GM18873 (cell line): ENCODE measurements around the gene TOP3B.
"Not testable (repeated sequence)": the region's sequence is repeated elsewhere in the genome, so short reads cannot be mapped to it uniquely, and the experiment has no call there.

Source experiments
- ATAC-seq: cut with Tn5 transposase; IDR thresholded peaks from one replicate; pipeline ENCODE4 v1.9.1; 2021; ENCODE audit warnings: mild to moderate bottlenecking, moderate library complexity, moderate number of reproducible peaks; ENCODE audit not compliant: unreplicated experiment, low FRiP score

TOP3B gene

DNA sequence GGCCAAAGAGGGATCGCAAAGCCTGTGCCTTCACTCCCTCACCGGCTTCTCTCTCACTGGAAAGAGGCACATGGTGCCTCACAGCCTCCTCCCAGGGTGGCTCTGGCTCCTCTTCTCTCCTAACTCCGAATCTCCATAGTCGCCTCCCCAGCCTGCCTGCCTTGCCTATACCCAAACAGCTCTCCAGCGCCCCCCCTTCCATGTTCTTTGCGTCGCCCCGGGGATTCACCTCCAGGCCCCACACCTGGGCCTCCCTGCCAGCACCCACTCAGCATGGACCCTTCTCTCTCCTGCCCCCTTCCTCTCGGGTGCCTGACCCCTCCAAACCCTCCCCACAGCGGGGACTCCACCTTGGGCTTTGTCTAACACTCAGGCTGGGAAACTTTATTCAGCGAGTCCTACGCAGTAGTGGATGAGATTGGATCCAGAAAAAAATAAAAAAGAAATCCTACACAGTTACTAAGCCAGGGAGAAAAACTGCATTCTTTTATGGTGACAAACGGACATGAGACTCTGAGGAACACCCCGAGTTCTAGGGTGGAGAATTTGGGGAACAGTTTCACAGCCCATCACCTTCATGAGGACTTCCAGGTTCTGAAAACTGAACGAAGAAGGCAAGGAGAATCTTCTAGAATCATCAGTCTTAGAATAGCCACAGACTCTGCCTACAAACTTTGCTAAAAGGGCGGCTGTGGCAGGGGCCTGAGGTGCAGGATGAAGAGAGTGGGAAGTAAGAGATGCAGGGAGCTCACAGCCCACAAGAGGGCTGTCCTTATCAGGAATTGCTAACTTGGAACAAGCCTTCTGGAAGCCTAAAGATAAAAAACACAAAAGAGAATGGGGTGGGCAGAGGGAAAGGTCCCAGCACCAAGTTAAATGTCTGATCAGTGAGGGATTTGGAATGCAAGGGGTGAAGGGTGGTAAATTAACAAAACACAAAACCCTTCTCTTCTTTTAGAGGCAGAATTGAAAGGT lies 35.3 kb downstream of the TOP3B start:
- no peak for ATAC-seq

DNA sequence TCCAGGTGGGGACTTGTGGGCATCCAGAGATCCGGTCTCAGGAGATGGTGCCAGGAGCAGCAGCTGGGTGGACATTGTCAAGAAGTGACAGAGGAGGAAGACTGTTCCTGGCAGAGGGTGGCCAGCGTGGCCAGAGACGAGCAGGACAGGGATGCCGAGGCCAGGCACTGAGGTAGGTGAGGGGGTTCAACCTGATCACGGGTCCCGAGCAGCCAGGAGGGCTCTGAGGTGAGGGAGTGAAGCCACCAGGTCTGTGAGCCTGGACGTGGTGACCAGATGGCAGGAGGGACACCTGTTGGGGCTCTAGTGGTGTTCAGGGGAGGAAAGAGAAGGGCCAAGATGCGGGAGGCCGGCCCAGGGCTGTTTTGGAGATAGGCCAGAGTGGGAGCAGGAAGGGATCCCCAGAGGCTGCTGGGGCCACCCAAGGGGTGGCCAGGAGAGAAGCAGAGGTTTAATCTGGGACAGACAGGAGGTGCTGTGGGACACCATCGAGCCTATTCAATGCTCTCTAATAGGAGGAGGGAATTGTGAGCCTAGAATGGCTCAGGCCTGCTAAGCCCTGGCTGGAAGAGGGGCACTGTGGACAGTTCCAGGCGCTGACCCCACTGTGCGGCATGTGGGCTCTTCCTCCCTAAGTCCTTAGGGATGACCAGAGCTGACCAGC lies 36.2 kb downstream of the TOP3B start:
- no peak for ATAC-seq

DNA sequence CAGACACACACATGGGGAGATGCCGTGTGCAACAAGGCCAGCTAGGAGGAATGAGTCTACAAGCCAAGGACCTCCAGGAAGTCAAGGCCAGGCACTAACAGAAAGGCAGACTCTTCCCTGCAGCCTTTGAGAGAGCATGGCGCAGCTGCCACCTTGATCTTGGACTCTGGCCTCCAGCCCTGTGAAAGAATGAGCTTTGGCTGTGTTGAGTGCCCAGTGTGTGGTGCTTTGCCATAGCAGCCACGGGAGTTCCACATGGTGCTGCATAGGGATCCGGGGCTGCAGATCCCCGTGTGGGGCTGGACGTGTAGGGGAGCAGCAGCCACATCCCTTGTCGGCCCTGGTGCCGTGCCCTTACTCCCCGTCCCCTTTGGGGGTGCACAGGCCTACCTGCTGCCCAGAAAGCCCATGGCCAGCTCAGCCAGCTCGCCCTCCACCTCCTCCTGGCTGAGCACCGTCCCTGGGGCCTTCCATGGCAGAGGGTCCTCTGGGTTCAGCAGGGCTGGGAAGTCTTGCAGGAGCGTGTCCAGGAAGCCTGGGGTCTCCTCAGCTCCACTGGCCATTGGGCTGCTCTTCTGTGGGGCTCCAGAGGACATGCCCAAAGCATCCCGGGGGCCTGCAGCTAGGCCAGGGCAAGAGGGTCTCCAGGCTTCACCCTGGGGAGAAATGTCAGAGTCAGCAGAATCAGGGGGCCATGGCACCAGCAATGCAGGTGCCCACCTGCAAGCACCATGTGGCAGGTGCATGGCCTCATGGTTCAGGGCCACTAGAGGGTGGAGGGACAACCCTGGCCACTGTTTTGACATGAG lies 36.9 kb downstream of the TOP3B start:
- ATAC-seq = no peak

DNA sequence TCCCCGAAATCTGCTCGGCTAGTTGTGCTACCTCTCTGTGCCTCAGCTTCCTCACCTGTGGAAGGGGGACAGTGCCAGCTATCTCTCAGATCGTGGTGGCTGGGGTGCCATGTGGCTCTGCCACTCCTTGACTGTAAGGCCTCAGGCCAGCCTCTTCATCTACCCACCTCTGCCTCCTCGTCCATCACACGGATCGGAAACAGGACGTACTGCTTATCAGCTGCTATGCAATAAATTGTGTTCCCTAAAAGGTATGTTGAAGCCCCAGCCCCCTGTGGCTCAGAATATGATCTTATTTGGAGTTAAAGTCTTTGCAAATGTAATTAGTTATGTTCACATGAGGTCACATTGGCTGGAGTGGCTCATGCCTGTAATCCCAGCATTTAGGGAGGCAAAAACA lies 37.7 kb downstream of the TOP3B start:
- ATAC-seq = no peak

DNA sequence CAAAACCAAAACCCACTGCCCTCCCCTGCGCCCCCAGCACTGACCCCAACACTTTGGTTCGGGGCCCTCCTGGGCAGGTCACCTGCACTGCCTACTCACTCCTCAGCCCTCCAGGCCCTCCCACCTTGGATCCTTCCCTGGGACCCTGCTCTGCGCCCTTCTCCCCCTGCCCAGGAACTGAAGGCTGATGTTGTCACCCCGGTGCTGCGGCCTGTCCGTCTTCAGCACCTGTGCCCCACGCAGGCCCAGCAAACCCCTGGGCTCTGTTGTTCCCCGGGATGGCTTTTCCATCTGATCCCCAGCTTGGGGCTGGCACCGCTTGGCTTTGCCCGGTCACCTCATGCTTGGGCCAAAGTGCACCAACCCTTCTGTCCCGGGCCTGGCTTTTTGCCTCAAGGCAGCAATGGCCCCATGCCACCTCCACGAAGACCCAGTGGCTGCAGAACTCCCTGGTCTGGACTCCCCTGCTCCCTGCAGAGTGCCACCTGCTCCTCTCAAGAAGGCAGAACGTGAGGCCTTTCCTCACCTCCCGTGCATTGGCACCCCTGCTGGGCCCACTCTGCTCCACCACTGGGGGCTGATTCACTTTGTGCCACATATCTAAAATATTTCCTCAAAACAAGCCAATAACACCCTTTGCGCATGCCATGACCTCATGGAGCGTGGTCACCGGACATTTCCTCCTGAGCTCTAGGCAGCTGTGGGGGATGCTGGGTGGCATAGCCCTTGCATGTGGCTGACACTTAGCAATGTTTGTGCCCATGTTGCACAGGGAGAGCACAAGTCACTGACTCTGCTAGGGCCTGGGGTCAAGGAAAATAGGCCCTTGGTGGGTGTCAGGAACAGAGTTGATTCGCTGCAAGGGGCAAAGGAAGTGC lies 38.8 kb downstream of the TOP3B start:
- no peak for ATAC-seq

DNA sequence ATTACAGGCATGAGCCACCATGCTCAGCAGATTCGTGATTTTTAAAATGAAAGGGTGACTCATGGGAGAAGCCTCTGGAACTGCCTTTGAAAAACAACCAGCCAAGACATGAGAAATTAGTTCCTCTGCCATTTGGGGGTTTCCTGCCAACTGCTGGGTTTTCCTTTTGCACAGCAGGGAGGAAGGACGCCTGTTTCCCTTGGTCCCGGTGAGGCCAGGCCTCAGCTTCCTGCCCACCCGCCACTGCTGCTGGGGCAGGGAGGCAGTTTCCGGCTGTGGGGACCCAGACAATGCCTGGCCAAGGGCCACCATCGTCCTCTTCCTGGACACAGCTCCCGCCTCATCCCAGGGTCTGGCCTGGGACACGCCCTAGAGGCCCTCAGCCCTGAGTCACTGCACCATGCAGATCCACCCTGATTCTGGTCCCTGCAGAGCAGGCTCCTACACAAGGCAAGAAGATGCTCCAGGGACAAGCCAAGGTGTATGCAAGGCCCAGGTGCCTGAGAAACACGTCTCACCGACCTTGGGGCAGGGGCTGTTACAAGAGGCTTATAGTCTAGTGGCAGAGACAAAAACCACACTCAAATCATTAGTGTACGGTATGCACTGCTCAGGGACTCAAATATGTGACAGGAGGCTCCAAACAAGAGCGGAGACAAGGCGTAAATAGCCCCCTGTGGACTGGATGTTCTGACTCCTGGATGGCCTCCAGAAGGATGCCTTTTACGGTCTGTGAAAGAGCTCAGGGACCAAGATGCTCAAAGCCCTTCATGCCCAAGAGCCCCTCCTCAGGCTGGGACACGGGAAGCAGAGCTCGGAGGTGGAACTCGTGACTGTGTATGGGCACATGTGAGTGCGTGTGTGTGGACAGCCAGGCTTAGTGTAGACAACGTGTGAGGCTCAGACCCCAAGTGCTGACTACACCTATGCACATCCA lies 39.9 kb downstream of the TOP3B start:
- no peak for ATAC-seq

DNA sequence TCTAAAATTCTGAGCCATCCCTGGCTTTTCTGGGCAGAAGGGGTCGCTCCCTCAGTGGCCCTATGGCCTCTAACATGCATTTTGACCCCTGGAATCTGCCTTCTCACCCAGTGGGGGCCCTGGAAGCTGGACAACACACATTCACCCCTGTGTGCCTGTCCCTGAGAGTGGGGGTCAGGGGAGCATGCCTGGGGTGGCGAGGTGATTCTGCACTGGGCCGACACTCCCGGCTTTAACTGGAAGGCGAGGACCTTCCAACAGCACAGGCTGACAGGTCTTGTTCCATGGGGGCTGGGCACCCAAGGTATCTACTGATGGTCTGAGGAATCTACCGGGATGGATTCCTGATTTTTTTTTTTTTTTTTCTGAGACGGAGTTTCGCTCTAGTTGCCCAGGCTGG lies 40.7 kb downstream of the TOP3B start:
- no peak for ATAC-seq

DNA sequence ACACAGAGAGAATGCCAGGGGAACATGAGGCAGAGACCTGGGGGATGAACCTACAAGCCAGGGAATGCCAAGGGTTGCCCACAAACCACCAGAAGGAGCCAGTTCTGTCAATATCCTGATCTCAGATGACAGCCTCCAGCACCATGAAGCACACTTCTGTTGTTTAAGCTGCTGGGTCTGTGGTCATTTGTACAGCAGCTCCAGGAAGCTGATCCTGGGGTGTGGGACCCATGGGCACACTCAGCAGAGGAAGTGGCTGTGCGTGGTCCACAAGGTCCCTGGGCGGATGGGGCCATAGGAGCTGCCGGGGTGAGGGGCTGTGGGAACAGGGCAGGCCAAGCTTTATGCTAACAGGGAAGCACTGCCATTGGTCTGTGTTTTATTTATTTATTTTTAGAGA lies 42.1 kb downstream of the TOP3B start:
- ATAC-seq = no peak

DNA sequence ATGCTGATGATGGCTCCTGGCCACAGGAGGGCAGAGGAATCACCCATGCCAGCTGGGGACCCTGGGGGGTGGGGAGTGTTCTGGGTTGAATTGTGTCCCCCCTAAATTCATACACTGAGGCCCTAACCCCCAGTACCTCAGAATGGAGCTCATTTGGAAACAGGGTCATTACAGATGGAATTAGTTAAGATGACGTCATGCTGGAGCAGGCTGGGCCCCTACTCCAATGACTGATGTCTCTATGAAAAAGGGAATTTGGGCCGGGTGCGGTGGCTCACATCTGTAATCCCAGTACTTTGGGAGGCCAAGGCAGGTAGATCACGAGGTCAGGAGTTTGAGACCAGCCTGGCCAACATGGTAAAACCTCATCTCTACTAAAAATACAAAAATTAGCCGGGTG lies 42.7 kb downstream of the TOP3B start:
- ATAC-seq = not testable (repeated sequence)

DNA sequence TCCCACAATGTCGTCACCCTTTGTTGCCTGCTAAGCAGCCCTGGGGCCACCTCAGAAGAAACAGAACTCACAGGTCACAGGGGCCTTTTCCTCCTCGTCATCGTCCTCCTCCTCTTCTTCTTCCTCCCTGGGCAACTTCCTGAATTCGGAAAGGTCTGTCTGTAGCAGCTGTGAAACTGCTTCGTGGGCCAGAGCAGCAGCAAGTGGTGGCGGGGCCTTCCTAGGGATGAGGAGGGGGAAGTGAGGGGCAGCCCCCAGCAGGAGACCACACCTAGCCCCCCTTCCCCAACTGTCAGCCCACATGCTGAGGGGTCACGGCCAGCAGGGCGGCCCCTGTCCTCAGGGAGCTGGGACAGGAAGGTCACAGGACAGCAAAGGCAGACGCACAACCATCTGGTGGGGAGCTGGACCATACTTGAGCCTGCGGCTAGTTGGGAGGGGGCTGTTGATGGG lies 43.1 kb downstream of the TOP3B start:
- ATAC-seq = no peak

DNA sequence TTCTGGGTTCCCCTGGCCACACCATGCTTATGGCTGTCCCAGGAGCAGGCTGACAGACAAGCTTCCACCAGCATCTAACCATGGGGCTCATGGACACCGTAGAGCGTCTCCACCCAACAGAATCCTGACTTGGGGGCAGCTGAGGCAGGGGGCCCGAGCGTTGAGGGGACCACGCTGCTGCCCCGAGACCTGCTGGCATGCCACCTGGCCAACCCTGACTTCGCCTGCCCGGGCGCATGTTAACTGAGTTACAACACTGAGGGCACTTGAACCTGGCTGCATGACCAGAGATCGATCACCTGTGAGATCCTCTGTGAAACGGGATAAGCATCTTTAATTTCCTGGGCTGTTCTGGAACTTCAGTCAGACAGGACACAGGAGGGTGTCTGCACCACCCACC lies 43.7 kb downstream of the TOP3B start:
- ATAC-seq = no peak

DNA sequence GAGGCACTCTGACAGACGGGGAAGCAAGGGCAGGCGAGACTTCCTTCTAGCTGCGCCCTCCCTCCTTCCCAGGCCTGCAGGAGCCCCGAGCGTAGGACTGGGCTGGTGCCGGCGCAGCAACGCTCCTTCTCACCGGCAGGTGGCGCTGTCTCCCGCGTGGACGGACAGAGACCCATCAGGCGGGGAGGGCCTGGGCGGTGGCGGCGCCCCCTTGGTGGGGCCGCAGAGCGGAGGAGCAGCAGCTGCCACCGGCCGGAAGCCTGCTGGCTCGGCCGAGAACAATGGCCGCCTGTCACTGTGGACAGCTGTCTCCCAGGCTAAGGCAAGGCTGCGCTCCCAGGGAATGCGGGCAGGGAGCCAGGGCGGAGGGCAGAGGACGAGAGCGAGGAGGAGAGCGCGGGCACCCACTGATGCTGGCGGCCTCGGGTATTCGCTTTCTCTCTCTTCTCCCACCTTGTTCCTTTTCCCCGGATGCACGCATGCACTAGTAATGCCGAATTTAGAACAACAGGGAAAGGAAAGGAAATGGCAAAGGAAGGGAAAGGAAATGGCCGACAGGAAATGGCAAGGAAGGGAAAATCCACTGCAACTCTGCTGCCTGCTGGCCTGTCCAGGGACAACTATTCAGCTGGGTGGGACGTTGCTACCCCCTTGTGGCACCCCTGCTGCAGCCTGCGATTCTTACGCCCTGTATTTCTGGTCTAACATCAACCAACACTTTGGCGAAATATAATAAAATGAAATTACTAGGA lies 44.3 kb downstream of the TOP3B start:
- ATAC-seq = no peak

DNA sequence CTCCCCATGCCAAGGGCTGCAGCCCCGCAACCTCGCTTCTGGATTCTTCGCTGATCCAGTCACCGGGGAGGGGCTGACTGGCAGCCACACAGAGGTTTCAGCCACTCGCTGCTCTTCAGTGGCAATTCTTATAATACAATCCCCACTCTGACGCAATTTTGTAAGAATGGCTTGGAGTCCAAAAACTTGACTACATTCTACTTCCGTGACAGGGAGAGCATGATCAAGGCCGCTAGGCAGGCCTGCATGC lies 44.8 kb downstream of the TOP3B start:
- ATAC-seq = no peak

DNA sequence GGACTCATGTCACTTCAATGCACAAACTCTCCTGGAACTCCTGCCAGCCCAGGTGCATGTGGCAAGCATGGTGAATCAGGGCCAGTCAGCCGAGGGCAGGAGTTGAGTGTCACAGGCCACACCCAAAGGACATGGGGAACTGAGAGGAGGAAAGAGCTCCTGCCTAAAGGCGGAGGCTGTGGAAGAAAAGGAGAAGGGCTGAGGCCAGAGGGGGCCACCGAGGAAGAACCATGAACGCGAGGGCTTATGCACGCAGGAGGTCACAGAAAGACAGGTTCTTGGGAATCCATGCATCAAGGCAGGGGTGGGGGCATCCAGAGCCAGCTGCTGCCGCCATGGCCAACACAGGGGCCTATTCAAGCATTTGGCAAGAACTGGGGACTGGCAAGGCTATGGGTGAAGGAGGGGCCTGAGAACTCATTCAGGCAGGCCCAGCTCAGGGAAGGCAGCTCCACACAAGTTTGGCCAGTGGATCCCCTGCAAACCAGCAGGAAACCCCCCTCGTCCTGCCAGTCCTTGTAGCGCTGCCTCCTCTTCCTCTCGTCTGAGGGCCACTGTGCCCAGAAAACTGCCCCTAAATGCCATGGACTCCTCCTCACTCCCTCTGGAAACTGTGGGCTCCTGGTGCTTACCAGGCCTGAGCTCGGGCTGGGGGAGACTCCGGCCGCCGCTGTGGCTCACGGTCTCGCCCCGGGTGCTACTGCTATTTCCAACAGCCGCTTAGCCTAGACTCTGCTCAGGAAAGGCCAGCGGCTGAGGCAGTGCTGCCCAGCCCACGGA lies 45.4 kb downstream of the TOP3B start:
- no peak for ATAC-seq

DNA sequence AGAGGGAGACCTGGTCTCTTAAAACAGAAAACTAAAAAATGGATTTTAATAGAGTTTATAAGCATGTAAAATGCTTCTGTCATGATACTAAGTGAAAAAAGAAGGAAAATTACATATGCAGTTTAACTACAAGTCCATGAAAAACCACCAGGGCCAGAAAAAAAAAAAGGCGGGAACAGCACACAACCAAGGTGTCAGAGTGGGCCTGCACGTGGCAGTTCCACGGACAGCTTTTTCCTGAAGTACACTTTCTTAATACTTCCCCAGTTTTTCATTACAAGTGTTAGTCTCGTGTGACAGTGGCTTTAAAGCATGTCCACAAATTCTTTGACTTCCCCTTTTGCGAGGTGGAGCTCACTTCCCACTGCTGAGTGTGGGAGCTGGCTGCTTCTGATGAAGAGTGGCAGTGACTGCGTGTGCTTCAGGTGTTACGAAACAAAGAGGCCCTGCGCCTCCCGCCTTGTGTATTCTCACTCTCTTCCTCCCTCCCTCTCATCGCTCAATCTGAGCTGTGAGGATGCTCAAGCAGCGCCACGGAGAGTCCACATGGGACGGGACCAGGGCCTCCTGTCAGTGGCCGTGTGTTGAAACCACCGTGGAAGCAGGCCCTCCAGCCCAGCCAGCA lies 46.3 kb downstream of the TOP3B start:
- ATAC-seq = no peak

DNA sequence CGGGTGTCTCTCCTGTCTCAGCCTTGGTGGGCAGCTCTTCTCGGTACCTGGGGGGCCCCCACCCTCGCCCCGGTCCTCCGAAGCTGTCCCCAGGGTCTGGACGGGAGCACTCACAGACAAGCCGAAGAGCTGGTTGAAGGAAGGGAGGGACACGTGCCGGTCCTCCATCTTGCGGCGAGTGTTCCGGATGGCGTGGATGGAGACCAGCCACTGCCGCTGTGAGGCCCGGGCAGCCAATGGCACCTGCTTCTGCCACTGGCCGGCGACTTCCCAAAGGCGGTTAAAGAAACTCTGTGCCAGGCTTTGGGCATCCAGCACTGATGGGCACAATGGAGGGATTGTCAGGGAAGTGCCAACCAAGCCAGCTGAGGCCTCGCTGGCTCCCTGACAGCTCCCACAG lies 48.7 kb downstream of the TOP3B start:
- ATAC-seq = no peak

DNA sequence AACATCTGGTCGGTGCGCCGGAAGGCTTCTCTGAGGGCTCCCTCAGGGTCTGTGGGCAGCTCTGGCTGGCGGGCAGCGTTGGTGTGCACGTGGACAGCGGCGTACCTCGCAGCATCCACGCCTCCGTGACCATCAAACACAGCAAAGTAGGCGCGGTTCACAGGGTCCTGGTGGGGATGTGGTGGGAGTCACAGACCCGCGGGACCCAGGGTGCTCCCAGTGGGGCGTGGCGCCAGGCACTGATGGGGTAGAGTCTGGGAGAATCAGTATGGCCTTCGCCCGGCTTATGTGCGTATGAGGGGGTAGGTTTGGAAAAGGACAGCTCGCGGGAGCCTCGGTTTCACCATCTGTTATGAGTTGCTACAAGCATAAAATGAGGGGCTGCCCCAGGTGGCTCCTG lies 49.2 kb downstream of the TOP3B start:
- ATAC-seq = no peak
